Coronary artery (tissue), 2 donors: ENCODE results near the gene SLC9A4.
"Not testable (repeated sequence)": the region's sequence is repeated elsewhere in the genome, so short reads cannot be mapped to it uniquely, and the experiment has no call there.

Experiments used
- DNase-seq: peaks from one replicate; pipeline ENCODE4 v3.0.0-alpha.2; 2017; ENCODE audit warnings: low spot score
- H3K27ac ChIP-seq, 2 donors: fragments of 200-600 bp; sonication (generic); one replicate each; pipeline ENCODE4 v1.5.1; 2016 to 2019
- H3K4me3 ChIP-seq: fragments of 200-600 bp; sonication (generic); 2 replicates; pipeline ENCODE4 v1.5.1; 2016; ENCODE audit warnings: mild to moderate bottlenecking, moderate library complexity
- TF ChIP-seq, protein P1 (sequence below): fragments of 200-600 bp; sonication (generic); IDR thresholded peaks from one replicate; pipeline ENCODE4 v1.5.1; 2019; ENCODE audit warnings: antibody characterized with exemption

Gene SLC9A4

DNA sequence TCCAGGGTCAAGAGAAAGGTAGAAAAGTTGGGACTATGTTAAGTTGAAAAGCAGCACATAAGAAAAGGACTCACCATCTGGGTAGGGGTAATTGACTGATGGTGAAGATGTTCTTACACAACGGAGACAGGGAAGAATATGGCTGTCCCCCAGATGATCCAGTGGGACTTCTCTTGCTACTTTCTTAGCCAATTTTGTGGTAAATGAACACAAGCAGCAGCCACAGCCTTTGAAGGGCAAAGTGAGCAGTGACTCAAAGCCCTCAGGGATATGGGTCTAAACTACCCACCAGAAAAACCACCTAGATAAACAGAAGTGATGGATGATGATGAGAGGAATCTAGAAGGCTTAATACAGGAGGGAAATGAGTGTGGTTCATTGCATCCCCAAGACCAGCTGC, 80.6 kb downstream of the SLC9A4 start:
- Histone ChIP-seq H3K4me3 (no peak overlapping the region), H3K27ac (no peak overlapping the region)
- no peak for DNase-seq
- TF ChIP-seq, protein P1, sequence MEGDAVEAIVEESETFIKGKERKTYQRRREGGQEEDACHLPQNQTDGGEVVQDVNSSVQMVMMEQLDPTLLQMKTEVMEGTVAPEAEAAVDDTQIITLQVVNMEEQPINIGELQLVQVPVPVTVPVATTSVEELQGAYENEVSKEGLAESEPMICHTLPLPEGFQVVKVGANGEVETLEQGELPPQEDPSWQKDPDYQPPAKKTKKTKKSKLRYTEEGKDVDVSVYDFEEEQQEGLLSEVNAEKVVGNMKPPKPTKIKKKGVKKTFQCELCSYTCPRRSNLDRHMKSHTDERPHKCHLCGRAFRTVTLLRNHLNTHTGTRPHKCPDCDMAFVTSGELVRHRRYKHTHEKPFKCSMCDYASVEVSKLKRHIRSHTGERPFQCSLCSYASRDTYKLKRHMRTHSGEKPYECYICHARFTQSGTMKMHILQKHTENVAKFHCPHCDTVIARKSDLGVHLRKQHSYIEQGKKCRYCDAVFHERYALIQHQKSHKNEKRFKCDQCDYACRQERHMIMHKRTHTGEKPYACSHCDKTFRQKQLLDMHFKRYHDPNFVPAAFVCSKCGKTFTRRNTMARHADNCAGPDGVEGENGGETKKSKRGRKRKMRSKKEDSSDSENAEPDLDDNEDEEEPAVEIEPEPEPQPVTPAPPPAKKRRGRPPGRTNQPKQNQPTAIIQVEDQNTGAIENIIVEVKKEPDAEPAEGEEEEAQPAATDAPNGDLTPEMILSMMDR, result no peak

DNA sequence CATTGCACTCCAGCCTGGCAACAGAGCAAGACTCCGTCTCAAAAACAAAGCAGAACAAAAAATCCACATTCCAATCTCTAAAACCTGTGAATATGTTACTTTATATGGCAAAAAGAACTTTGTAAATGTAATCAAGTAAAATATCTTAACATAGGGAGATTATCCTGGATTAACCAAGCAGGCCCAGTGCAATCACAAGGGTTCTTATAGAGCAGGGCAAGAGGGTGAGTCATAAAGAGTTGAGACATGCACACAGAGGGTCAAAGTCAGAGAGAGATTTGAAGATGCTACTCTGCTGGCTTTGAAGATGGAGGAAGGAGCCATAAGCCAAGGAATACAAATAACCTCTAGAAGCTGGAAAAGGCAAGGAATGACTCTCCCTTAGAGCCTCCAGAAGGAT, 85.4 kb downstream of the SLC9A4 start:
- TF ChIP-seq, protein P1, result no peak
- no peak overlapping the region for H3K4me3 ChIP-seq
- DNase-seq, result no peak
- H3K27ac ChIP-seq, result no peak overlapping the region

DNA sequence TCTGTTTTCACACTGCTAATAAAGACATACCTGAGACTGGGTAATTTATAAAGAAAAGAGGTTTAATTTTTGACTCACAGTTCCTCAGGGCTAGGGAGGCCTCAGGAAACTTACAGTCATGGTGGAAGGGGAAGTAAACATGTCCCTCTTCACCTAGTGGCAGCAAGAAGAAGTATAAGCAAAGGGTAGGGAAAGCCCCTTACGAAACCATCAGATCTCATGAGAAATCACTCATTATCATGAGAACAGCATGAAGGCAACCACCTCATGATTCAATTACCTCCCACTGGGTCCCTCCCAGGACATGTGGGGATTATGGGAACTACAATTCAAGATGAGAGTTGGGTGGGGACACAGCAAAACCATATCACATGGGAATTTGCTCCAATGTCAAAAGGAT, 89.5 kb downstream of the SLC9A4 start:
- DNase-seq, result not testable (repeated sequence)

DNA sequence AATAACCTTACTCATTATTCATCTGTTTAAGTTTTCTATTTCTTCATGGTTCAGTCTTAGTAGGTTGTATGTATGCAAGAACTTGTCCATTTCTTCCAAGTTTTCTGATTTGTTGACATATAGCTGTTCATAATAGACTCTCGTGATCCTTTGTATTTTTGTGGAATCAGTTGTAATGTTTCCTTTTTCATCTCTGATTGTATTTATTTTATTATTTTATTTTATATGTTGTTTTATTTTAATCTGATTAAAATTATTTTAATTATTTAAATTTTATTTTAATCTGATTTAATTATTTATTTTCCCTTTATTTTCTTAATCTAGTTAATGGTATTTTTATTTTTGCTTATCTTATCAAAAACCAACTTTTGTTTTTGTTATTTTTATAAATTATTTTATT, 102.9 kb downstream of the SLC9A4 start:
- no peak for DNase-seq
- Histone ChIP-seq H3K4me3 (no peak overlapping the region), H3K27ac (no peak overlapping the region)
- TF ChIP-seq, protein P1, result no peak

More for the DNA sequence above, 89.5 kb downstream of the SLC9A4 start:
- H3K27ac ChIP-seq, H3K4me3 ChIP-seq: not testable (repeated sequence)

DNA sequence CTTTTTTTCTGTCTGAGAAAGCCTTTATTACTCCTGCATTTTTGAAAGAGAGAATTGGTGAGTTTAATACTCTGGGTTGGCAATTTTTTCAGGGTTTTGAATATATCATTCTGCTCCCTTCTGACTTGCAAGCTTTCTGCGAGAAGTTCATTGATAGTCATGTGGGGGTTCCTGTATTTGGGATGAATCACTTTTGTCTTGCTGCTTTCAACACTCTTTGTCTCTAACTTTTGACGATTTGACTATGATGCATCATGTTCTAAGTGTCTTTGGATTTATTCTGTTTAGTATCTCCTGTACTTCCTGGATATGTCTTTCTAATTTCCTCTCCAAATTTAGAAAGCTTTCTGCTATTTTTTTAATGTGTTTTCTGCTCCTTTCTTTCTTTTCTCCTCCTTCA, 105.3 kb downstream of the SLC9A4 start:
- TF ChIP-seq, protein P1, result no peak
- no peak overlapping the region for H3K27ac ChIP-seq
- H3K4me3 ChIP-seq, result no peak overlapping the region
- no peak for DNase-seq

DNA sequence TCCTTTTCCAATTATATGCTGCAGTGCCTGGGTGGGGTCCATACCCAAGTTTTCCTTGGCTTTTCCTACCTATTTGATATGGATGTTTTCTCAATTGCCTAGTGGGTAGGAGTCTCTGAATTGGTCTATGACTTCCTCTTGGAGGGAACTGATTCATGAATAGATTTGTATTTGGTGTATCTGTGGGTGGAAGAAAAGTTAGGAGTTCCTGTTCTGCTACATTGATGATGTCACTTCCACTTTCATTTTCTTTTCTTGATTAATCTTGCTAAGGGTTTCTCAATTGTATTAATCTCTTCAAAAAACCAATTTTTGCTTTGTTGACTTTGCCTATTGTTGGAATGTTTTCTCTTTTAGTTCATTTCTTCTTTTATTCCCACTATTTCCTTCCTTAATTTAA, 108.9 kb downstream of the SLC9A4 start:
- H3K27ac ChIP-seq, result no peak overlapping the region
- TF ChIP-seq, protein P1, result no peak
- H3K4me3 ChIP-seq, result no peak overlapping the region
- DNase-seq, result no peak

DNA sequence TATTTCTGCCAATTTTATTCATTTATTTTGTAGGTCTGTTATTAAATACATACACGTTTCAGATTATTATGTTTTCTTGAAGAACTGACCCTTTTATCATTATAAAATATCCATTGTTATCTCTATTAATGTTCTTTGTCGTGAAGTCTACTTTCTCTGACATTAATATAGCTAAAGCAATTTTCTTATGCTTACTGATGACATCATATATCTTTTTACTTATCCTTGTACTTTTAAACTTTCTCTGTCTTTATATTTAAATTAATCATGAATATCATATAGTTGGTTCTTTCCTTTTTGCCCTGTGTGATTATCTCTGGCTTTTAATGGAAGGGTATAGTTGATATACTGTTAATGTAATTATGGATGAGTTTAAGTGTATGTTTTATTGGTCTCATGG, 109.8 kb downstream of the SLC9A4 start:
- H3K27ac ChIP-seq, result no peak overlapping the region
- no peak for DNase-seq
- no peak overlapping the region for H3K4me3 ChIP-seq
- TF ChIP-seq, protein P1, result no peak
